Dermis microvascular lymphatic vessel endothelial cell (primary cell): ENCODE data around the gene IFT80. TPM values are rescaled to one million over a fixed set of nuclear protein-coding genes. Genes with fewer than 3 reads are reported as not detected.
A peak's percentile ranks its signal among the peaks of the same experiment; 100 is the strongest.
"Not testable (repeated sequence)": the region's sequence is repeated elsewhere in the genome, so short reads cannot be mapped to it uniquely, and the experiment has no call there.

ENCODE experiments used
- DNase-seq, 2 donors: peaks; one replicate each; pipeline versions ENCODE4 v3.0.0 to v3.0.0-alpha.2; 2010; ENCODE audit warnings: low read depth in 2 of 2
- total RNA-seq: library from RNA; depleted of rRNA; stranded (reverse); fragments of >200 nt; gene quantifications from 2 replicates; pipeline ENCODE4 v1.2.1, GENCODE V29; 2014

Gene IFT80
- total RNA-seq, 1 donor from 2014 or later: 17.6 TPM

GRCh38 chr3:160278210-160278609, 120.8 kb downstream of the IFT80 start:
- no peak for DNase-seq

- DNase-seq: no peak
These were observed 133.9 kb downstream of the IFT80 start for GRCh38 chr3:160265088-160265487.

- no peak for DNase-seq
These were observed 138.3 kb downstream of the IFT80 start for GRCh38 chr3:160260587-160261270.

- DNase-seq: no peak
These were observed 139.4 kb downstream of the IFT80 start for GRCh38 chr3:160259589-160259988.

- no peak for DNase-seq
These were observed 141.4 kb downstream of the IFT80 start for GRCh38 chr3:160257606-160258005.

GRCh38 chr3:160253298-160253697, 145.7 kb downstream of the IFT80 start:
- DNase-seq: no peak

GRCh38 chr3:160247766-160248165, 151.3 kb downstream of the IFT80 start:
- no peak for DNase-seq

GRCh38 chr3:160245261-160245800, 153.7 kb downstream of the IFT80 start:
- no peak for DNase-seq

GRCh38 chr3:160240719-160241118, 158.3 kb downstream of the IFT80 start:
- not testable (repeated sequence) for DNase-seq

GRCh38 chr3:160232014-160232413, 167.0 kb downstream of the IFT80 start:
- no peak for DNase-seq

- DNase-seq: no peak
These were observed 171.6 kb downstream of the IFT80 start for GRCh38 chr3:160227419-160227818.

GRCh38 chr3:160226026-160226907, 172.8 kb downstream of the IFT80 start:
- DNase-seq: peak in 1 of 2 donors; percentile 30

- peak; percentile 17 to 59 for DNase-seq
These were observed 173.6 kb downstream of the IFT80 start, which contains the start of gene C3orf80 for GRCh38 chr3:160225176-160226025. TSS of gene C3orf80 (plus strand) at chr3:160225422. CDS start at chr3:160225636, 214 bp downstream.

GRCh38 chr3:160224811-160225175, 174.2 kb downstream of the IFT80 start:
- DNase-seq: no peak

GRCh38 chr3:160224256-160224655, 174.8 kb downstream of the IFT80 start:
- no peak for DNase-seq

GRCh38 chr3:160221019-160221418, 178.0 kb downstream of the IFT80 start:
- peak in 1 of 2 donors; percentile 21 for DNase-seq

GRCh38 chr3:160220038-160220437, 179.0 kb downstream of the IFT80 start:
- DNase-seq: no peak

- no peak for DNase-seq
These were observed 180.9 kb downstream of the IFT80 start for GRCh38 chr3:160218136-160218535.

- DNase-seq: no peak
These were observed 181.3 kb downstream of the IFT80 start for GRCh38 chr3:160217675-160218074.

- DNase-seq: no peak
These were observed 185.8 kb downstream of the IFT80 start for GRCh38 chr3:160213191-160213590.

GRCh38 chr3:160210799-160211221, 188.2 kb downstream of the IFT80 start:
- peak in 1 of 2 donors; percentile 21 for DNase-seq
